ENCODE results near the gene CNTLN. TPM values are rescaled to one million over a fixed set of nuclear protein-coding genes. Genes with fewer than 3 reads are reported as not detected.
"Not testable (repeated sequence)": the region's sequence is repeated elsewhere in the genome, so short reads cannot be mapped to it uniquely, and the experiment has no call there.

CNTLN gene
- total RNA-seq, 1 experiment from 2014 or later = 7.8 TPM

DNA sequence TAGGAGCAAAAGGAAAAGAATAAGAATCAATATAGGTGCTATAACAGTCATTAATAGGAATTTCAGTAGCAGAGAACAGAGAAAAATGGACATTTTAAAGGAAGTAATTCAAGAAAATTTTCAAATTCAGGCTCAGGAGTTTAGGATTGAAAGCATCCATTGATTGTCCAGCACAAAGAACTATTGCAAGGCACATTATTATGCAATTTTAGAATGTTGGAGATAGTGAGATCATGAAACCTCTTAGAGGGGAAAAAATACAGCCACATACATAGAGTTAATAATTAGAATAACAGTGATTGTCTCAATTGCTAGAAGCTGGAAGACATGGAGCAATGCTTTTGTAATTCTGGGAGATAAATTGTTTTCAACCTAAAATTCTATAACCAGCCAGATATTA lies 31.5 kb downstream of the CNTLN start:
- Mint-ChIP-seq H3K4me1 (ENCODE audit: low read depth, unreplicated experiment) (no peaks in the 10 kb centered on the region), H3K27ac (ENCODE audit: unreplicated experiment) (no peak overlapping the region), H3K4me3 (ENCODE audit: unreplicated experiment) (no peak overlapping the region), H3K36me3 (ENCODE audit: insufficient read depth, unreplicated experiment) (no peaks in the 10 kb centered on the region), H3K27me3 (ENCODE audit: insufficient read depth, unreplicated experiment) (no peaks in the 10 kb centered on the region), H3K9me3 (ENCODE audit: unreplicated experiment) (no peaks in the 10 kb centered on the region)
- Histone ChIP-seq H3K4me1 (no peaks in the 10 kb centered on the region), H3K27me3 (replicated peaks; ENCODE audit: control insufficient read depth, insufficient read depth, low read length) (no peaks in the 10 kb centered on the region), H3K36me3 (ENCODE audit: control insufficient read depth, insufficient read depth, low read length) (no peaks in the 10 kb centered on the region), H3K4me3 (ENCODE audit: low read depth, low read length) (no peak overlapping the region), H3K9me3 (no peaks in the 10 kb centered on the region)
- no TSS peak for BruUV-seq (replicated peaks)
- CTCF ChIA-PET = no interaction called here
- no peak for DNase-seq
- intact Hi-C loops (cut with micrococcal nuclease; ENCODE audit: unreplicated experiment) = no loop called here
- POLR2A ChIA-PET = no interaction called here
- TF ChIP-seq, protein P1, sequence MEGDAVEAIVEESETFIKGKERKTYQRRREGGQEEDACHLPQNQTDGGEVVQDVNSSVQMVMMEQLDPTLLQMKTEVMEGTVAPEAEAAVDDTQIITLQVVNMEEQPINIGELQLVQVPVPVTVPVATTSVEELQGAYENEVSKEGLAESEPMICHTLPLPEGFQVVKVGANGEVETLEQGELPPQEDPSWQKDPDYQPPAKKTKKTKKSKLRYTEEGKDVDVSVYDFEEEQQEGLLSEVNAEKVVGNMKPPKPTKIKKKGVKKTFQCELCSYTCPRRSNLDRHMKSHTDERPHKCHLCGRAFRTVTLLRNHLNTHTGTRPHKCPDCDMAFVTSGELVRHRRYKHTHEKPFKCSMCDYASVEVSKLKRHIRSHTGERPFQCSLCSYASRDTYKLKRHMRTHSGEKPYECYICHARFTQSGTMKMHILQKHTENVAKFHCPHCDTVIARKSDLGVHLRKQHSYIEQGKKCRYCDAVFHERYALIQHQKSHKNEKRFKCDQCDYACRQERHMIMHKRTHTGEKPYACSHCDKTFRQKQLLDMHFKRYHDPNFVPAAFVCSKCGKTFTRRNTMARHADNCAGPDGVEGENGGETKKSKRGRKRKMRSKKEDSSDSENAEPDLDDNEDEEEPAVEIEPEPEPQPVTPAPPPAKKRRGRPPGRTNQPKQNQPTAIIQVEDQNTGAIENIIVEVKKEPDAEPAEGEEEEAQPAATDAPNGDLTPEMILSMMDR (IDR thresholded peaks at IDR 0.05; ENCODE audit: insufficient read depth in 1 of 2, low read depth in 1 of 2, low read length in 1 of 2, severe bottlenecking in 1 of 2, unreplicated experiment in 1 of 2) = no peak

DNA sequence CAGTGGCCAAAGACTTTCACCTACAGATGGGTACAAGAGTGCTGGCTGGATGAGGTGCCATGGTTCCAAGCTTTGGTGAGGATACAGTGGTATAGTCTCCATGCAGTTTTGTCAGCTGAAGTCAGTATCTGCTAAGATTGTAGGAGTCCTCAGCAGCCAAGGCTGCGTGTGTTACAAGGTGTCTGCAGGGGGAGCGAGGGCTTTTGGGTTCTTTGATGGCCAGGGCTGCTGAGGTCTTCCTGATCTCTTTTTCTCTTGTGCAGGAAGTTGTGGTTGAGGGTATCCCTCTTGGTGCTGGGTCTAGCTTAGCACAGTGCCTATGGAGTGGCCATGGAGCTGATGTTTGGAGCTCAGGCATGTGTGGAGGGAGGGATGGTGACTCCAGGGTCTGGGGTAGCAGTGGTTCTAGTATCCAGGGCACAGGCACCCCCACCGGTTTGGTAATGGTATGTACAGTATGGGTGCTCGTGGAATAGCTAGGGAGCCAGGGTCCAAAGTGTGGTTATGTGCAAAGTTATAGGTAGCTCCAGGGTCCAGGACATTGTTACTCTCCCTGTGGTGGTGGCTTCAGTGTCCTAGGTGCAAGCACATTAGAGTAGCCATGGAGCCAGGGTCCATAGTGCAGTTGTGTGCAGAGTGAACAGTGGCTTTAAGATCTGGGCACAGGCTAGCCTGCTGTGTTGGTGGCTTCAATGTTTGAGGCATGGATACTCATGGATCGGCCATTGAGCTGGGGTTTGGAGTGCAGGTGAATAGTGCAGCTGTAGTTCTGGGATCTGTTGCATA lies 36.7 kb downstream of the CNTLN start:
- BruUV-seq (replicated peaks) = no TSS peak
- no peak overlapping the region for H3K27ac Mint-ChIP-seq (ENCODE audit: unreplicated experiment)

DNA sequence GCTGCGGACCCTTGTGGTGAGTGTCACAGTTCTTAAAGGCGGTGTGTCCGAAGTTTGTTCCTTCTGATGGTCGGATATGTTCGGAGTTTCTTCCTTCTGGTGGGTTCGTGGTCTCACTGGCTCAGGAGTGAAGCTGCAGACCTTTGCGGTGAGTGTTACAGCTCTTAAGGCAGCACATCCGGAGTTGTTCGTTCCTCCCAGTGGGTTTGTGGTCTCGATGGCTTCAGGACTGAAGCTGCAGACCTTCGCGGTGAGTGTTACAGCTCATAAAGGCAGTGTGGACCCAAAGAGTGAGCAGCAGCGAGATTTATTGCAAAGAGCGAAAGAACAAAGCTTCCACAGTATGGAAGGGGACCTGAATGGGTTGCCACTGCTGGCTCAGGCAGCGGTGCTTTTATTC lies 42.7 kb downstream of the CNTLN start:
- H3K4me1 ChIP-seq; H3K27me3 Mint-ChIP-seq (ENCODE audit: insufficient read depth, unreplicated experiment); H3K4me3 Mint-ChIP-seq (ENCODE audit: unreplicated experiment); POLR2A ChIA-PET; H3K27me3 ChIP-seq (replicated peaks; ENCODE audit: control insufficient read depth, insufficient read depth, low read length); intact Hi-C loops (cut with micrococcal nuclease; ENCODE audit: unreplicated experiment); H3K4me1 Mint-ChIP-seq (ENCODE audit: low read depth, unreplicated experiment); H3K9me3 Mint-ChIP-seq (ENCODE audit: unreplicated experiment); H3K9me3 ChIP-seq; DNase-seq; H3K27ac Mint-ChIP-seq (ENCODE audit: unreplicated experiment); CTCF ChIA-PET; H3K36me3 ChIP-seq (ENCODE audit: control insufficient read depth, insufficient read depth, low read length); H3K4me3 ChIP-seq (ENCODE audit: low read depth, low read length); BruUV-seq (replicated peaks); H3K36me3 Mint-ChIP-seq (ENCODE audit: insufficient read depth, unreplicated experiment): not testable (repeated sequence)

More for the DNA sequence above, 36.7 kb downstream of the CNTLN start:
- Mint-ChIP-seq H3K27me3 (ENCODE audit: insufficient read depth, unreplicated experiment) (no peaks in the 10 kb centered on the region), H3K9me3 (ENCODE audit: unreplicated experiment) (no peaks in the 10 kb centered on the region), H3K4me1 (ENCODE audit: low read depth, unreplicated experiment) (no peaks in the 10 kb centered on the region), H3K4me3 (ENCODE audit: unreplicated experiment) (no peak overlapping the region), H3K36me3 (ENCODE audit: insufficient read depth, unreplicated experiment) (no peaks in the 10 kb centered on the region)
- CTCF ChIA-PET = no interaction called here
- intact Hi-C loops (cut with micrococcal nuclease; ENCODE audit: unreplicated experiment) = no loop called here
- Histone ChIP-seq H3K36me3 (ENCODE audit: control insufficient read depth, insufficient read depth, low read length) (no peaks in the 10 kb centered on the region), H3K4me3 (ENCODE audit: low read depth, low read length) (no peak overlapping the region), H3K4me1 (no peaks in the 10 kb centered on the region), H3K9me3 (no peaks in the 10 kb centered on the region), H3K27me3 (replicated peaks; ENCODE audit: control insufficient read depth, insufficient read depth, low read length) (no peaks in the 10 kb centered on the region)
- POLR2A ChIA-PET = no interaction called here
- no peak for DNase-seq
- TF ChIP-seq, protein P1 (IDR thresholded peaks at IDR 0.05; ENCODE audit: insufficient read depth in 1 of 2, low read depth in 1 of 2, low read length in 1 of 2, severe bottlenecking in 1 of 2, unreplicated experiment in 1 of 2) = no peak
